GM11168 (cell line): Measurements from ENCODE around the gene COL5A2.

Experiments used
- in situ Hi-C: fragments of 300-500 bp; cut with MboI; formaldehyde crosslinking; loops from one replicate; pipeline ENCODE4 v1.12.0; 2022; ENCODE audit warnings: low sequenced_read_pairs; ENCODE audit not compliant: unreplicated experiment

COL5A2 gene

GRCh38 chr2:189181706-189182105 lies 2.1 kb upstream of the COL5A2 start:
- in situ Hi-C loops: no loop called here

DNA sequence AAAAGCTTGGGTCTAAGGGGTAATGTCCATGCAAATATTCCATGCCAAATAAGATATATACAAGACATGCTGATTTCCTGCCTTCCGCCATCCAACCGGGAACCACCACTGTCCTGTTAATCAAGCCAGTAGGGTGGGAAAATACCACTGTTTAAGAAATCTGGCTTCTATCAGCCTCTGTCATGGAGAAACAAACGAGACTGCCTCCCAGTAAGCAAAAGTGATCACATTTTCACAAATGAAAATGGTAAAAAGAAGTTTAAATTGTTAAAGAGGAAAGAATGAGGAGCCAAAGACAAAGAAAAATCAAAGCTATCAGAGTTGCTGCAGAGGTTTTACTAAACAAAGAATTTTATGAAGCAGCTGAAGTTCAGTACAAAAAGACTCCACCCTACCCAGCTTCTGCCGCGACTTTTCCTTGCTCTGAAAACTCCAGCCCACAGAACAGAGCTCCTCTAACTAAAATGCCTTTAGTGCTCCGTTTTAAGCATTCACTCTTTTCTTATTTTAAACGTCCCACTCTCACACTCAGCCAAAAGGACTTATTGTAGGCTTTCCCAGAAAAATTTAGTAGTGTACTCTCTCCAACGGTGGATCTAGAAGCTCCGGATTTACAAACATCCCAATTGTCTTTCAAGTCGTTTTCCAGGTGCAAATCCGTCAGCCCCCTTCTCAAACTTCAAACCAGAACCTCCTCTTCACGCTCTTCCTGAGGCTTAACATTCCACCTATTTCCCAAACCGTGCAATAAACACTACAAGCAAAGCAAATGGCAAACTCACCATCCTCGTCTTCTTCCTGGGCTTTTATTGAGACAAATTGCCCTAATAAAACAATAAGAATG lies 613 bp downstream of the COL5A2 start:
- in situ Hi-C loops: no loop called here

DNA sequence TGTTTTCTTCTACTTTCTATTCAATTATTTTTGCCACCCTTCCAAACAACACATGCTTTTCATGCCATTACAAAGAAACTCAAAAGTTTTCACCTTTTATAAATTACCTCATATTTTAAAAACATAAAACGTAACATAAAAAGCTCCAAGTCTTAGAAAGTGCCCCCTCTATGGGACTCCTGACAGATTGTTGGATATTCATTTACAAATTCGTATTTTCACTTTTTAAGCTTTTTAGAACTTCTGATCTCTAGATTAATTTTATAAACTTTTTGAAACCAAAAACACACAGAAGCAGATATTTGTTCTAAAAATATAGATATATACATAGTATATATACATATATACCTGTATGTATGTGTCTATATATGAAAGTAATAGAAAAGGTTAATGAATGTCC lies 1.5 kb downstream of the COL5A2 start:
- in situ Hi-C loops: no loop called here

DNA sequence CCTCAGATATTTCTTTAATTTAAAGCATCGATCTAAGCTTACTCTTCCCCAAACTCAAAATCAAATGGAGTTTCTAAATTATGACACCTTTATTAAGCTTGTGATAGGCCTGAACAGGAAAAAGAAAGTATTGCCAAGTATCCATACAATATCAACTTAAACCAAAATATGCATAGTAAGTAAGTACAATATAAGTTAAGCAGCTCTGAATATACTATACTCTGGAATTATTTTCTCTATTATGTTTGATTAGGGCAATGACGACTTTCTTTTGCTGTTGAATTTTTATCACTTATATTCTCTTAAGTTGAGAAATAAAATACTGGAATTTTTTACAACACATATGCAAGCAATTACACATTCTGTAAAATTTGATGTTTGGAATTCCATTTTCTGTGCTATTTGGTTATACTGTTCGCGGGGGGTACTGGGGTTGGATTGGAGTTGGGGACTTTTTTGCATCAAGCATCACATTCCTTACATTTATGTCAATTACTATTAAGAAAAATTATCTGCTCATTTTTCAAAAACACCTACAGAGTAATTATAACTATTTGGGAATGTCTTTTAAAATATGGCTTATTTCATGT lies 2.2 kb downstream of the COL5A2 start:
- in situ Hi-C loops: no loop called here

- in situ Hi-C loops: no loop called here
These were observed 3.0 kb downstream of the COL5A2 start for GRCh38 chr2:189176516-189176915.

- in situ Hi-C loops: no loop called here
These were observed 3.6 kb downstream of the COL5A2 start for GRCh38 chr2:189175869-189176433.

- in situ Hi-C loops: no loop called here
These were observed 7.5 kb downstream of the COL5A2 start for GRCh38 chr2:189171956-189172609.

DNA sequence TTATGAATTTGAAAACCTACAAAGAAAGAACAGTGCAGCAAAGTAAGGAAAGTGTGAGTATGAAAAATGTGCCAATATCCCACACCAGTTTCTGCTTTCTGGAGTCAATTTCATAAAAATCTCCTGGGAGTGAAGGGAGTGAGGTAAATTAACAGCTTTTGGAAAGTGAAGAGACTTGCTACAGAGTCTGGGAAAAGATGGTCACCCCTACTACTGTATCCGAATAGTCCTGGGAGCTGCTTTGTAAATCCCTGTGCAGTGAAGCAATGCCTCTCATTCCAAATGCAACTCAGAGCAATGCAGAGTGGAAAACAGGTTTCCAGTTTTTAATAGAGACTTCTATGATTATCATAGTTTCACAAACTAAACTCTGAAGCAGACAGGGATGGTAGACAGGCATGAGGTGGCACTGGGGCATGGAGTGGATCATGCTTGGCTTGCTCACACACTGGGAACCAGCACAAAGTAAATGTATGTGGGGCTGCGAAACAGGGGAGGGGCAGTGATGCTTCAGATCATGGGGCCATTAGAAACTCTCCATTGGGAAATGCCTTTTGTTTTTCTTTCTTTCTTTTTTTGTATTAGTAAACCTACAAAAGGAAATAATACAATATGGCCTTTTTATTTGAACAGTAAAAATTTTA lies 10.6 kb downstream of the COL5A2 start:
- in situ Hi-C loops: no loop called here

GRCh38 chr2:189165656-189166380 lies 13.7 kb downstream of the COL5A2 start:
- in situ Hi-C loops: no loop called here

- in situ Hi-C loops: no loop called here
These were observed 14.8 kb downstream of the COL5A2 start for GRCh38 chr2:189164746-189165145.

- in situ Hi-C loops: no loop called here
These were observed 15.7 kb downstream of the COL5A2 start for GRCh38 chr2:189163889-189164288.

DNA sequence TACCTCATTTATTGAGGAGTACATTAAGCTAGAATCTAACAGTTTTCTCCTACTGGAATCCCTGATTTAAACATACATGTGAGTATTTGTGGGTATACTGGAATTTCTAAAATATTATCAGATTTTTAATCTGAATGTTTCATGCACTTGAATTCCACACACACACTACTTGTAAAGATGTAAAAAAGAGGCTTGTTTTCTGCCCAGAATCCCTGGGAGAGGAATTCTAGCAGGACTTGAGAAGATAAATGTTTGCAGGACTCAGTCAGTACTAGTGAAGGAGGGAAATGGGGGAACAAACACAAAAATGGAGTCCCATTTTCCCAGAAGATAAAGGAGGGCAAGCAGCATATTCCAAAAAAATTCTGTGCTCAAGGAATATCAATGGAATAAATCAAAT lies 17.0 kb downstream of the COL5A2 start:
- in situ Hi-C loops: no loop called here

DNA sequence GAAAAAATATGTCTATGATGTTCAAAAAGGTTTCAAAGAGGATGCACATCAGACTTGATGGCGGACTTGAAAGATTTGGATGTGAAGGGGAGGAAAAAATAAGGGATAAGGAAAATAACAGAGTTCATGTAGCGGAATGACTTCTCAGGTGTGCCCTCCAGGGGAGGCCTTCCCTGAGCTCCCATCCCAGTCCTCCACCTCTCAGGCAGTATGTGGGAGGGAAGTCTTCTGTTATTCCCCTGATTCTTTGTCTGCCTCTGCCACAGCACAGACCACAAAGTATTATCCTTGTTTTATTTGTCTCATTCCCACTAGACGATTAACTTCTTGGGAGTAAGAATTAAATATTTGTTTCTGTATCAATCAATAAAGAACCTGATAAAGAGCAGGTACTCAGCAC lies 17.7 kb downstream of the COL5A2 start:
- in situ Hi-C loops: no loop called here

- in situ Hi-C loops: no loop called here
These were observed 19.8 kb downstream of the COL5A2 start for GRCh38 chr2:189159717-189160116.

GRCh38 chr2:189159273-189159672 lies 20.3 kb downstream of the COL5A2 start:
- in situ Hi-C loops: no loop called here

DNA sequence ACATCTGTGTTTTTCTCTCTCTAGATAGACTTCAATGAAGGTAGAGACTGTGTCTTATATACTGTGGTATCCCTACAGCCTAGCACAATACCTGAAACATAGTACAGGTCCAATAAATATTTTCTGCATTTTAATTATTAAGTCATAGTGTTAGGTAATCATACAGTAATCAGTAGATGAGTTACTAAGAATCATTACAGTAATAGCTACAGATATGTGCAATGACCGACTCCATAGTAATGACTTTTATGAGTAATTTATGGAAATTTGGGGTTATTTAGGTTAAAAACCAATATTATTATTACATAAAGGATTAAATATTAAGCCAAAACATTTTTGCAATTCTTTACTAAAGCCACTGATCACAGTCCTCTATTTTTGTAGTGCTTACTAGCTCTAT lies 21.6 kb downstream of the COL5A2 start:
- in situ Hi-C loops: no loop called here

DNA sequence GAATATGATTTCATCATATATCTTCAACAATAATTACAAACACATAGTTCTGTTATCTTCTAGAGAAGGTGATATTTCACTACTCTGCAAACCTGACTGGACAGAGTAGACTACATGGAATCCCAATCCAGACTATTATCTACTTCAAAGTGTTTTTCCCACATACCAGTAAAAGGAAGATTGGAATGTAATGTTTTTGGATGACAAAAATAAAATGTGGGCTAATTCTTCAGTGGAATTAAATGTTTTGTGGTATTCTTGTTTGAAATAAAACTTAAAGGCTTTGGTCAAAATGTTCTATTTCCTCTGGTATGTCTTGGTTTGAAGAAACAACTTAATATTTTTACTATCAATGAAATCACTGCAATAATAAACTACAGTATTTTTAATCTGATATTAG lies 22.1 kb downstream of the COL5A2 start:
- in situ Hi-C loops: no loop called here

DNA sequence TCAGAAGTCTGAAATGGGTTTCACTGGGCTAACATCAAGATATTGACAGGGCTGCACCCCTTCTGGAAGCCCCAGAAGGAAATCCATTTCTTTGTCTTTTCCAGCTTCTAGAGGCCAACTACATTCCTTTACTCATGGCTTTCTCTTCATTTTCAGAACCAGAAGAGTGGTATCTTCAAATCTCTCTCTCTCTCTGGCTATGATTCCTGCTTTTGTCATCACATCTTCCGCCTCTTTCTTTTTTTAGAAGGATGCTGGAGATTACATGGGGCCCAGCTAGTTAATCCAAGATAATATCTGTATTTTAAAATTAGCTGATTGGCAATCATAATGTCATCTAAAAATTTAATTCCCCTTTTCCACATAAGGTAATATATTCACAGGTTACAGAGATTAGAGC lies 23.8 kb downstream of the COL5A2 start:
- in situ Hi-C loops: no loop called here

DNA sequence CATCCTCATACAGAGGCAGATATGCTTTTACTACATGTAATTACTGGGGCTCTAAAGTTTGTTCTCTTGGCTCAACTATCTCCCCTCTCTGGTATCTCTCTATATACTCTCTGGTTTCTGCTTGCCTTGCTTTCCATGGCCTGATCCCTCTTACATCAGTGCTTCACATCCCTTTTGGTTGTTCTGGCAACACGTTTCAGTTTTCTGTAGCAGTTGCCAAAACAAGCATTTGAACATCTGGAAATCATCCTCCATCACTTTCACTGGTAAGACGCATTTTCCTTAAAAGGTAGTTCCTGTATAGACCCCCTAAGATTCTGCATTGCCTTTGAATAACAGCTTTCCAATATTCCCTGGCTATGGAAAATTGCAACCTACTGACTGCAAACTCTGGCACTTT lies 25.9 kb downstream of the COL5A2 start:
- in situ Hi-C loops: no loop called here

GRCh38 chr2:189152483-189152882 lies 27.1 kb downstream of the COL5A2 start:
- in situ Hi-C loops: no loop called here
